ENCODE data around the gene UCK1.

UCK1 gene

DNA sequence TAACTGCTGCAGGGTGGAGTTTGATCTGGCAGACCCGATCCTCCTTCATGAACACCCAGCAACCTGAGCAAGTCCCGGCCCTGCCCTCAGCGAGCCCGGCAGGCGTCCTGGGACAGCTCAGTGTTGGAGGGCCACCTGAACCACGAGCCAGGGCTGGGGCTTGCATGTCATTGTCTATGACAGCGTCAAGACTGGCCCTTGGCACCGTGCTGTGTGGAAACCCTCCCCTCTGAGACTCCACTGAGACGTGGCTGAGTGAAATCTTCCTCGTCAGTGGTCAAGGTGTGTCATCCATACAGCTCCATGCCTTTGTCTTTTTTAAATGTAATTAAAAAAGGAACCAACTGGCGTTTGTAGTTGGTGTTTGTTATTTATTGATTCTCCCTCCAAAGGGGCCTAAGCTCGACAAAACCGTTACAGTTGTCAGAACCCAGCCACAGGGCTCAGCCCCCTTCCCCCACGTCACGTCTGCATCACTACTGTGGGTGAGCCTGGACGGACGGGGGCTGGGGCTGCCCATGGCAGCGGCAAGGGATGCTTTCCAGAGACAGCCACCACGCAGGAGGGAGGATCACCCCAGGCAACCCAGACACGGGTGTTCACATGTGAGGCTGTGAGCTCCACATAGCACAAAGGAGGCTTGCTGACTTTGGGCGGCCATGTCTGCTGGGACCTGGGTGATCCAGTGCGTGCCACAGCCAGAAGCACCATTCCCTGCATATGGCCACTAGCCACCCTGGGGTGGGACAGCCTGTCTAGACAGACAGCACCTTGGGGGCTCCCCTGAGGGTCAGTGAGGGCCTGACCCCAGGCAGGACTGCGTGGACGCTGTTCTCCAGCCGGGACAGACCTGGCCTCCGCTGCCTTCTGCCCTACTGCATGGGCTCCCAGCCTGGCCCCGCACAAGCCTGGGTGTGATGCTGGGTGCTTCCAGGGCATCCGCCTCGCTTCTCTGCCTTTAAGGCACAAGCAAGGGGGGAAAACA, 7.3 kb downstream of the UCK1 start:
- H3K14ac ChIP-seq (ENCODE audit: low read length) = no peak overlapping the region
- no peak overlapping the region for H2BK15ac ChIP-seq (ENCODE audit: low read length)
- H3K27ac ChIP-seq (replicated peaks; ENCODE audit: low read length) = no peak overlapping the region
- H3K18ac ChIP-seq (ENCODE audit: low read length) = no peak overlapping the region
- H2BK5ac ChIP-seq (ENCODE audit: low read length) = no peak overlapping the region
- H3K9ac ChIP-seq (ENCODE audit: low read depth, low read length, poor library complexity) = peak overlapping the region; percentile 70
- H3K4me2 ChIP-seq (ENCODE audit: insufficient read depth, low read length, poor library complexity, severe bottlenecking) = no peak overlapping the region
- no peak overlapping the region for H4K91ac ChIP-seq (ENCODE audit: low read depth, low read length, poor library complexity)
- peak overlapping the region; percentile 76 for H3K23ac ChIP-seq (ENCODE audit: low read depth, low read length, poor library complexity)
- no peak overlapping the region for H2BK12ac ChIP-seq (ENCODE audit: low read length)
- no peak overlapping the region for H2AK5ac ChIP-seq (ENCODE audit: low read depth, low read length)
- no peak overlapping the region for H2AFZ ChIP-seq (ENCODE audit: low read length)
- H3K4me3 ChIP-seq (ENCODE audit: low read length in 2 of 2) = peak overlapping the region in 1 of 2 donors; percentile 16
- WGBS, 2 donors (ENCODE audit: extremely low coverage in 2 of 2, insufficient read length in 2 of 2, insufficient replicate concordance in 1 of 2) = no CpG with 5 or more reads among the region's 29 CpGs
- no peaks in the 10 kb centered on the region for H3K27me3 ChIP-seq (ENCODE audit: control insufficient read depth in 3 of 3, insufficient read depth in 3 of 3, low read depth in 1 of 3, low read length in 3 of 3)
- H2BK120ac ChIP-seq (ENCODE audit: low read depth, low read length) = no peak overlapping the region
- H3K4ac ChIP-seq (ENCODE audit: low read length) = no peak overlapping the region
- peaks cover 77 to 100% of the 10 kb centered on the region in 2 donors for H3K36me3 ChIP-seq (replicated peaks in 1 of 2; ENCODE audit: control insufficient read depth in 2 of 2, insufficient read depth in 2 of 2, low read length in 2 of 2)
- no peak for DNase-seq (ENCODE audit: low spot score)
- H3K79me1 ChIP-seq (ENCODE audit: low read depth, low read length) = peaks cover 4% of the 10 kb centered on the region
- H3K9me3 ChIP-seq (replicated peaks in 1 of 2; ENCODE audit: control insufficient read depth in 2 of 2, insufficient read depth in 1 of 2, low read depth in 1 of 2, low read length in 2 of 2) = no peaks in the 10 kb centered on the region
- H4K8ac ChIP-seq (ENCODE audit: low read depth, low read length) = peak overlapping the region; percentile 89
- no peaks in the 10 kb centered on the region for H3K4me1 ChIP-seq (ENCODE audit: control insufficient read depth in 2 of 2, insufficient read depth in 1 of 2, low read depth in 1 of 2, low read length in 2 of 2)

DNA sequence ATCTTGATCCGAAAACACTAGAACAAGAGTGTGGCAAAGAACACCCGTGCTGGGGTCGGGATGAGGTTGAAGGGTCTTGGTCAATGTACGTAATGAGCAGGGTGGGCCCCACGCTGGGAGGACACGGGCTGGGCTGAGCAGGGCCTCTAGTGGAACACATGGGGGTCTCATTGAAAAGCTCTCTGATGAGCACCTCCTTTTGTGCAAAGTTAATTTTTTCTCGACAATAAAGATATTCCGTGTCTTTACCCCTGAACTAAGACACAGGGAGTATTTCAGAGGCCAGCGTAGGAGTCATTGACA, 8.0 kb downstream of the UCK1 start:
- Histone ChIP-seq H4K91ac (ENCODE audit: low read depth, low read length, poor library complexity) (no peak overlapping the region), H3K18ac (ENCODE audit: low read length) (no peak overlapping the region), H3K9ac (ENCODE audit: low read depth, low read length, poor library complexity) (peak overlapping the region; percentile 2), H3K36me3 (replicated peaks in 1 of 2; ENCODE audit: control insufficient read depth in 2 of 2, insufficient read depth in 2 of 2, low read length in 2 of 2) (peaks cover 76 to 100% of the 10 kb centered on the region in 2 donors), H3K23ac (ENCODE audit: low read depth, low read length, poor library complexity) (peak overlapping the region; percentile 75), H2AFZ (ENCODE audit: low read length) (no peak overlapping the region), H3K9me3 (replicated peaks in 1 of 2; ENCODE audit: control insufficient read depth in 2 of 2, insufficient read depth in 1 of 2, low read depth in 1 of 2, low read length in 2 of 2) (no peaks in the 10 kb centered on the region), H2AK5ac (ENCODE audit: low read depth, low read length) (no peak overlapping the region), H3K4me1 (ENCODE audit: control insufficient read depth in 2 of 2, insufficient read depth in 1 of 2, low read depth in 1 of 2, low read length in 2 of 2) (no peaks in the 10 kb centered on the region), H3K27me3 (ENCODE audit: control insufficient read depth in 3 of 3, insufficient read depth in 3 of 3, low read depth in 1 of 3, low read length in 3 of 3) (no peaks in the 10 kb centered on the region), H2BK15ac (ENCODE audit: low read length) (no peak overlapping the region), H3K4ac (ENCODE audit: low read length) (no peak overlapping the region), H2BK120ac (ENCODE audit: low read depth, low read length) (no peak overlapping the region), H2BK5ac (ENCODE audit: low read length) (no peak overlapping the region), H3K4me3 (ENCODE audit: low read length in 2 of 2) (no peak overlapping the region), H4K8ac (ENCODE audit: low read depth, low read length) (no peak overlapping the region), H3K4me2 (ENCODE audit: insufficient read depth, low read length, poor library complexity, severe bottlenecking) (no peak overlapping the region), H3K79me1 (ENCODE audit: low read depth, low read length) (peaks cover 4% of the 10 kb centered on the region), H3K27ac (replicated peaks; ENCODE audit: low read length) (no peak overlapping the region), H3K14ac (ENCODE audit: low read length) (peak overlapping the region; percentile 14), H2BK12ac (ENCODE audit: low read length) (no peak overlapping the region)
- WGBS, 2 donors (ENCODE audit: extremely low coverage in 2 of 2, insufficient read length in 2 of 2, insufficient replicate concordance in 1 of 2) = no CpG with 5 or more reads among the region's 9 CpGs
- no peak for DNase-seq (ENCODE audit: low spot score)

DNA sequence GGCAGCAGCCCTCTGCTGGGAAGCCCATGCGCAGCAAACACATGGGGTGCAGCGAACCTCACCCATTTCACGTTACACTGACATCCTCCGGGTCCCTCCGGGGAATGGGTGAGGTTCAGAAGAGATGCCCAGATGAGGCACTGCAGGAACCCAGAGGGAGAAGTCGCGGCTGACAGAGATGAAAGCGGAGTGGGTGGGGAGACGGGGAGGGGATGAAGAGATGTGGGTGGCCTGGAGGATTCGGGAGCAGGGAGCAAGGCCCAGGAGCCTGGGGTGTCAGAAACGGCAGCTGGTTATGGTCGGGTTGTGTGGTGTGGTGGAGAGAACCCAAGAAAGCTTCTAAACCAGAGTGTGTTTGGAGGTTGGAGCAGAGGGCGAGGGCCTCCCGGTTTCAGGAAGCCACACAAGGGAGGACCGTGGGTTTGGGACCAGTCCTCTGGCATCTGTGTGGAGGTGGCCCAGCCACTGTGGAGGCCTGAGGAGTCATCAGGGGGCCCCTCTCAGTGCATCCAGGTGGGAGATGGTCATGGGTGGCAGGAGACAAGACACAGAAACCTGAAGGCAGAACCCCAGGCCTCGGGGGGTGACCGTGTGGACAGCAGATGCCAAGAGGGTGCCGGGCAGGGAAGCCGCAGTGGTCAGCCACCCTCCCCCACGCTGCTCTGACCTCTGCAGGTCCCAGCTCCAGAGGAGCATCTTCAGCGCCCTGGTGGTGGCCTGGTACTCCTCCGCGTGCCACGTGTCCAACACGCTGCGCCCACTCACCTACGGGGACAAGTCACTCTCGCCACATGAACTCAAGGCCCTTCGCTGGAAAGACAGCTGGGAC, 8.6 kb downstream of the UCK1 start:
- no peak overlapping the region for H2AFZ ChIP-seq (ENCODE audit: low read length)
- no peak overlapping the region for H3K4ac ChIP-seq (ENCODE audit: low read length)
- no peak overlapping the region for H2BK5ac ChIP-seq (ENCODE audit: low read length)
- H3K4me3 ChIP-seq (ENCODE audit: low read length in 2 of 2) = no peak overlapping the region
- H3K36me3 ChIP-seq (replicated peaks in 1 of 2; ENCODE audit: control insufficient read depth in 2 of 2, insufficient read depth in 2 of 2, low read length in 2 of 2) = peaks cover 79 to 100% of the 10 kb centered on the region in 2 donors
- H3K4me1 ChIP-seq (ENCODE audit: control insufficient read depth in 2 of 2, insufficient read depth in 1 of 2, low read depth in 1 of 2, low read length in 2 of 2) = no peaks in the 10 kb centered on the region
- H3K79me1 ChIP-seq (ENCODE audit: low read depth, low read length) = peaks cover 4% of the 10 kb centered on the region
- no peak overlapping the region for H2BK15ac ChIP-seq (ENCODE audit: low read length)
- H3K14ac ChIP-seq (ENCODE audit: low read length) = peak overlapping the region; percentile 14
- no peak overlapping the region for H4K8ac ChIP-seq (ENCODE audit: low read depth, low read length)
- peak overlapping the region; percentile 75 for H3K23ac ChIP-seq (ENCODE audit: low read depth, low read length, poor library complexity)
- no peak overlapping the region for H2BK12ac ChIP-seq (ENCODE audit: low read length)
- no peak overlapping the region for H3K4me2 ChIP-seq (ENCODE audit: insufficient read depth, low read length, poor library complexity, severe bottlenecking)
- no peak overlapping the region for H4K91ac ChIP-seq (ENCODE audit: low read depth, low read length, poor library complexity)
- H3K9ac ChIP-seq (ENCODE audit: low read depth, low read length, poor library complexity) = peak overlapping the region; percentile 2
- no peak overlapping the region for H3K18ac ChIP-seq (ENCODE audit: low read length)
- H3K9me3 ChIP-seq (replicated peaks in 1 of 2; ENCODE audit: control insufficient read depth in 2 of 2, insufficient read depth in 1 of 2, low read depth in 1 of 2, low read length in 2 of 2) = no peaks in the 10 kb centered on the region
- H3K27ac ChIP-seq (replicated peaks; ENCODE audit: low read length) = no peak overlapping the region
- no peak overlapping the region for H2AK5ac ChIP-seq (ENCODE audit: low read depth, low read length)
- no peak overlapping the region for H2BK120ac ChIP-seq (ENCODE audit: low read depth, low read length)
- WGBS, 2 donors (ENCODE audit: extremely low coverage in 2 of 2, insufficient read length in 2 of 2, insufficient replicate concordance in 1 of 2) = no CpG with 5 or more reads among the region's 29 CpGs
- no peaks in the 10 kb centered on the region for H3K27me3 ChIP-seq (ENCODE audit: control insufficient read depth in 3 of 3, insufficient read depth in 3 of 3, low read depth in 1 of 3, low read length in 3 of 3)
- no peak for DNase-seq (ENCODE audit: low spot score)

DNA sequence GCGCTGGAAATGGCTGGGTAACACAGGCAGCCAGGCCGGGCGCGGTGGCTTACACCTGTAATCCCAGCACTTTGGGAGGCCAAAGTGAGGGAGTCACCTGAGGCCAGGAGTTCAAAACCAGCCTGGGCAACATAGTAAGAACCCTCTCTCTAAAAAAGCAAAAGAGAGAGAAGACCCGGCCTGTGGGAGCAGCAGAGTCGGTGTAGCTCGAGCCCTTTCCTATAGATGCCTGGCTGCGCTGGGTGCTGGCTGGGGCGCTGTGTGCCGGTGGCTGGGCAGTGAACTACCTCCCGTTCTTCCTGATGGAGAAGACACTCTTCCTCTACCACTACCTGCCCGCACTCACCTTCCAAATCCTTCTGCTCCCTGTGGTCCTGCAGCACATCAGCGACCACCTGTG, 9.2 kb downstream of the UCK1 start:
- H3K4ac ChIP-seq (ENCODE audit: low read length) = no peak overlapping the region
- H3K36me3 ChIP-seq (replicated peaks in 1 of 2; ENCODE audit: control insufficient read depth in 2 of 2, insufficient read depth in 2 of 2, low read length in 2 of 2) = peaks cover 80 to 99% of the 10 kb centered on the region in 2 donors
- WGBS, 2 donors (ENCODE audit: extremely low coverage in 2 of 2, insufficient read length in 2 of 2, insufficient replicate concordance in 1 of 2) = no CpG with 5 or more reads among the region's 13 CpGs
- no peak overlapping the region for H2BK12ac ChIP-seq (ENCODE audit: low read length)
- peaks cover 4% of the 10 kb centered on the region for H3K79me1 ChIP-seq (ENCODE audit: low read depth, low read length)
- H3K14ac ChIP-seq (ENCODE audit: low read length) = no peak overlapping the region
- no peak overlapping the region for H2BK15ac ChIP-seq (ENCODE audit: low read length)
- H3K9ac ChIP-seq (ENCODE audit: low read depth, low read length, poor library complexity) = no peak overlapping the region
- H2BK120ac ChIP-seq (ENCODE audit: low read depth, low read length) = no peak overlapping the region
- DNase-seq (ENCODE audit: low spot score) = no peak
- no peak overlapping the region for H3K23ac ChIP-seq (ENCODE audit: low read depth, low read length, poor library complexity)
- H3K4me1 ChIP-seq (ENCODE audit: control insufficient read depth in 2 of 2, insufficient read depth in 1 of 2, low read depth in 1 of 2, low read length in 2 of 2) = no peaks in the 10 kb centered on the region
- H3K27ac ChIP-seq (replicated peaks; ENCODE audit: low read length) = no peak overlapping the region
- no peak overlapping the region for H3K18ac ChIP-seq (ENCODE audit: low read length)
- no peaks in the 10 kb centered on the region for H3K27me3 ChIP-seq (ENCODE audit: control insufficient read depth in 3 of 3, insufficient read depth in 3 of 3, low read depth in 1 of 3, low read length in 3 of 3)
- no peak overlapping the region for H2BK5ac ChIP-seq (ENCODE audit: low read length)
- no peak overlapping the region for H2AFZ ChIP-seq (ENCODE audit: low read length)
- no peak overlapping the region for H4K91ac ChIP-seq (ENCODE audit: low read depth, low read length, poor library complexity)
- no peaks in the 10 kb centered on the region for H3K9me3 ChIP-seq (replicated peaks in 1 of 2; ENCODE audit: control insufficient read depth in 2 of 2, insufficient read depth in 1 of 2, low read depth in 1 of 2, low read length in 2 of 2)
- H2AK5ac ChIP-seq (ENCODE audit: low read depth, low read length) = no peak overlapping the region
- H3K4me3 ChIP-seq (ENCODE audit: low read length in 2 of 2) = no peak overlapping the region
- no peak overlapping the region for H4K8ac ChIP-seq (ENCODE audit: low read depth, low read length)
- H3K4me2 ChIP-seq (ENCODE audit: insufficient read depth, low read length, poor library complexity, severe bottlenecking) = no peak overlapping the region
